Activated CD8-positive, alpha-beta memory T cell treated with anti-CD3 and anti-CD28 coated beads for 4 hours (primary cell): ENCODE results near the gene KRT2.

ENCODE experiments used
- DNase-seq, 2 donors: peaks; one replicate each; pipeline ENCODE4 v3.0.0-alpha.2; 2020; ENCODE audit warnings: low read depth in 2 of 2

KRT2 gene

GRCh38 chr12:52651726-52652261 lies at the start of gene KRT2:
TSS of gene KRT2 (minus strand) at chr12:52652211. CDS start at chr12:52652142, 69 bp downstream.
- no peak for DNase-seq

DNA sequence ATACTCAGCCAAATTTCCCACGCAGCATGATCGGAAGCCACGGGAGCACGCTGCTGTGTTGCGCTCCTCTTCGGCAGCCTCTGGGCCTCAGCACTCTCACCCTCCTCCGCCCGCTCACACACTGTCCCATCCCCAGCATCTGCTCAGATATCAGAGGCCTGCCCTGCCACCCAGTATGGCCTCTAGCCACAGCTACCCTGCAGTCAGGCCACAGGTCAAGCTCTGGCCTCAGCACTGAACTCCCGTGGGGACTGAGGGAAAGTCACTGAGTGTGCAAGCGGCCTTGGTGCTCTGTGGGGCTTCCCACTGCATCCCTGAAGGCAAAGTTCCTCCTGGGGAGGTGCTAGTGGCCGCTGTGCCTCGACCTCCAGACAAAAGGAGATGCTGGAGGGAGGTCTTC lies 49.3 kb upstream of the KRT2 start:
- no peak for DNase-seq

DNA sequence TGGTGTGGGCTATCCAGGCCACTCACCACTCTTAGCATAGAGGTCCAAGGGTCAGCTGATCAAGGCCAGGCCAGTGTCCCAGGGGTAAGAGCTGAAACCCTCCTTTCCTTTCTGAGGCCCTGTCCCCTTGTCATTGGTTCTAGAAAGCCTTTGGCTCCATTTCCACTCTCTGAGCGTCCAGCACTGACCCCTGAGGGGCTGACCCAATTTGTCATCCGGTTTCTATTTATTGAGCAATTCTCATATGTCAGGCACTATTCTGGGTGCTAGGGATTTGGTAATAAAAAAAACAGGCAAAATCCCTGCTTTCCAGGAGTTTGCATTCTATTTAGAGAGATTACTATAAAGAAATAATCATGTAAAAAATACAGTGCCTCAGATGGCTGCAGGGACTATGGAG lies 47.9 kb upstream of the KRT2 start:
- DNase-seq: no peak

GRCh38 chr12:52699373-52699772 lies 47.4 kb upstream of the KRT2 start:
- no peak for DNase-seq

- DNase-seq: no peak
Observed at GRCh38 chr12:52698651-52699340, 46.8 kb upstream of the KRT2 start.

DNA sequence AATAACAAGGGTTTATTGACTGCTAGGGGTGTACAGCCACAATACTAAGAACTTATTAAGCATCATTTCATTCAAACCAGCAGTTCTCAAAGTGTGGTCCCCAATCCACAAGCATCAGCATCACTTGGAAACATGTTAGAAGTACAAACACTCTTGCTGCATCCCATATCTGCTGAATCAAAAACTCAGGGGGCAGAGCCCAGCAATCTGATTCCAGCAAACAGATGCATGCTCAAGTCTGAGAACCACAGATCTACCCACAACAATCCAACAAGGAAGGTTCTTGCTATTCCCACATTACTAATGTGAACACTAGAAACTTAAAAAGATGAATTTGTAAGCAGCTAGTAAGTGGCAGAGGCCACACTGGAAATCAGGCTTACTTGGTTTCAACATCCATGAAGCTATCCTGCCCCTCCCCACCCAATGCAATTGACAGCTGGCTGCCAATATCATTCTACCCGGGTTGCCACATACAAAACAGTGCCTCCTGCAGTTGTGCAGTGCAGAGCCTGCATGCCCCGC lies 45.1 kb upstream of the KRT2 start:
- no peak for DNase-seq

DNA sequence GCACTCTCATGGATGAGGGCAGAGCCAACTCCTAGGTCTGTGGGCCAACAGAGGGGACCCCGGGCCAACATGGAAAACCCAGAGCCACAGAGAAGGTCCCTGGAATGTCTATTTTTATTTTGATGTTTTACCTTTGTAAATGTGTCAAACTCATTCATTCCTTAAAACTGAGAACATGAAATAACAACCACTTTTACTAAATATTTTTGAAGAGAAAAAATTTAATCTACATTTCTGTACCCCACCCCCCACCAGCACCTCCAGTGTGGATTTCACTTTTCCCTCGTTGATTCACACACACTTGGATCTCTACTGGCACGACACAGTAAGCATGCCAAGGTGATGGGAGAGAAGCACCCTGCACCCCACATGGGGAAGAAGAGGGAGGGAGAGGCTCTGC lies 44.6 kb upstream of the KRT2 start:
- DNase-seq: no peak

DNA sequence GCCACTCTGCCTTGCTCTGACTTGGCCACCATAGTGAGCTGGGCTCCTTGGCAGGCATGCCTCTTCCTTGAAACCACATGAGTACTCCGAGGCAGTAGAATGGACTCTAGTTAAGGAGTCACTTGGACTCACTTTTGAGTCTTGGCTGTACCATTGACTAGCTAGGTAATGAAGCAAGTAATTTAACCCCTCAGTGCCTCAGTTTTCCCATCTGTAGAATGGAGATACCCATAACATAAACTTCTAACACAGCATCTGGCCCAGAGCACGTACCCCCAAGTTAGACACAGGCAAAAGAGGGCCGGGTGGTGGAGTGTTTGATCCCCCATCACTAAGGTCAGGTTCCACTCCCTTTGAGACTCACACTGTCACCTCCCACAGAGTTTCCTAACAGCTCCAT lies 43.0 kb upstream of the KRT2 start:
- no peak for DNase-seq

DNA sequence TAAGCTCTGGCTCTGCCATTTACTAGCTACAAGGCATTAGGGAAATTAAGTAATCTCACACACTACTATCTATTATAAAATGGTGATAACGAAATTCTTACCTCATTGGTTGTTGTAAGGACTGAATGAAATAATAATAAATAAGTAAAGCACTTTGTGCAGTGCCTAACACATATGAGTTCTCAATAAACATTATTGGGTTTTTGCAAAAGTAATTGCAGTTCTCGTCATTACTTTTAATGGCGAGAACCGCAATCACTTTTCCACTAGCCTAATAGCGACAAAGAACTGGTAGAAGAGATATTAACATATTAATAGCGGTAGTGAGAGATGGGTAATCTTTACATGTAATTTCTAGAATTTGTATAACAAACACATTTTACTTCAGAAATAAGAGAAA lies 42.1 kb upstream of the KRT2 start:
- no peak for DNase-seq

- DNase-seq: no peak
Observed at GRCh38 chr12:52693261-52693660, 41.2 kb upstream of the KRT2 start.

- DNase-seq: no peak
Observed at GRCh38 chr12:52692254-52692653, 40.2 kb upstream of the KRT2 start.

DNA sequence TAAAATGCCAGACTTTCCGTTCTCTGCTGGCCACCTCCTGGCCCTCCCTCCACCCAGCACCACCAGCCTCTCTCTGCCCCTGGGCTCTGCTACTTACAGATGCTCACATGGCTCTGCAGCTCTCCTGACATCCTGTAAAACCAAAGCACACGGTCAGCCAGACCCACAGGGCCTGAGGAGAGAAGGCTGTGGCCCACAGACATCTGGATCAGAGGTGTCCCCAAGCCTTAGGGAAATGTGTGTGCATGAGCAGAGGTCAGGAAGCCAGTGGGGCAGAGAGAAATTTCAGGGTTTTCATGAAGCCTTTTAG lies 39.8 kb upstream of the KRT2 start:
- DNase-seq: no peak

DNA sequence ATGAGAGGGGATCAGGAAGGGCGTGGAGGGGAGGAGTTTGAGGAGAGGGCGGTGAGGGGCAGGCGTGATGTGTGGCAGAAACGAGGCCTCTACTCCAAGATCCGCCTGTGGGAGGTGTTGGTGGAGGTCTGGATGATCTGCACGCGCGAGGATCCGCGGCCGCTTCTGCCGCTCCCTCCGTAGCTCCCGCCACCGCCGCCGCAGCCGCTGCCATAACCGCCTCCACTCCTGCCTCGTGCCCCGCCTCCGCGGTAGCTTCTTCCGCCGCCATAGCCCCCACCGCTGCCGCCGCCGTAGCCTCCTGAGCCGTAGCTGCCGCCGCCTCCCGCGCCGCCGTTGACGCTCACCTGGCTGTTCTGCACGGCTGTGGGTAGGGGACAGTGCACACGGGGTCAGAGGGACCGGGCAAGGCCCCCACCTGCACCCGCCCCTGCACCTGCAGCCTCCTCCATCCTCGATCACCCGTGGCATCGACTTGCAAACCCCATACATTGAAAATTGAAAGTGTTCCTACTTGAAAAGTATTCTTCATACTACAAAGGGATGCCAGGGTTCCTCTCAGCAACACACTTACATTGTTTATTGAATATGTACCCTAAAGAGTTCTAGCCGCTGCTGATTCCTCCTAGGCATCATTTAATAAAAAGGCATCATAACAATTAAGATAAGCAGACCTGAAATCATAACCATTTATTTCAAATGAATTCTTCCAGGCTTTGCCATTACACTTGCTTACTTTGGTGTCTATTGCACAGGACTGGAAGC lies 39.2 kb upstream of the KRT2 start:
- DNase-seq: peak in 1 of 2 donors; percentile 23

DNA sequence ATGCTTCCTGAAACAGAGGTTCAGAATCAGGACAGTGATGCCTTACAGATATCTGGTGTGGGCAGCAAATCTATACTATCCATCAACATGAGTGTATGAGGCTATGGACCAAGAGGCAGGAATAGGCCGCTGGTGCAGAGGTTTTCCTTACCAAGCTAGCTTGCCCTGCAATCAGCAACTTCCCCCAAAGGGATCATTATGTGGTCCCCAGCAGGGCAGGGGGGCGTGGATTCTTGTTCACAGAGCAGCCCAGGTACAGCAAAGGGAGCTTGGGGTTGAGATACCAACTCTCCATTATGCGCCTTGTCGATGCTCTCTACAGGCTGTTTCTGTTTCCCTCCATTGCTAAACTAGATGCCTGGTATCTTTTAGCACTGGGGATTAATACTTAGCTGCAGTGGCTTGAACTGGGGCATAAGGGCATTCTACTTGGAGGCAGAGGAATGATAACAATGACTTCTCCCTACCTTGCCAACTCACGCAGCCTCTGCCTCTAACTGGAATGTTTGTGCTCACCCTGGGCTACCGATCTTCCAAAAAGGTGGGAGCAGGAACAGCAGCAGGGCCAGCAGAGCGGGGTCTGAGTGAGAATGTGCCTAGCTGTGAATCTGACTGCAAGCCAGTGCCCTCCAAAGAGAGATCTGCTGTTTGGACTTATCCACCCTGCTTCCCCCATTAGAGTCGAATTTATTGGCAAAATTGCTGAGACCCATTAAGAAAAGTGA lies 38.5 kb upstream of the KRT2 start:
- no peak for DNase-seq

GRCh38 chr12:52689936-52690335 lies 37.9 kb upstream of the KRT2 start:
- no peak for DNase-seq

DNA sequence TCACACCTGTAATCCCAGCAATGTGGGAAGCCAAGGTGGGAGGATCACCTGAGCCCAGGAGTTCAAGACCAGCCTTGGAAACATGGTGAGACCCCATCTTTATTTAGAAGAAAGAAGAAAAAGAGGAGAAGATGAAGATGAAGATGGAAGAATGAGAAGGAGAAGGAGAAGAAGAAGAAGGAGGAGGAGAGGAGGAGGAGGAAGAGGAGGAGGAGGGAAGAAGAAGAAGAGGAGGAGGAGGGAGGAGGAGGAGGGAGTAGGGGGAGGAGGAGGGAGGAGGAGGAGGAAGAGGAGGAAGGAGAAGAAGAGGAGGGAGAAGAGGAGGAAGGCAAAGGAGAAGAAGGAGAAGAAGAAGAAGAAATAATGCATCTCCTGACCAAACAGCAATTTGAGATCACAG lies 37.2 kb upstream of the KRT2 start:
- DNase-seq: no peak

DNA sequence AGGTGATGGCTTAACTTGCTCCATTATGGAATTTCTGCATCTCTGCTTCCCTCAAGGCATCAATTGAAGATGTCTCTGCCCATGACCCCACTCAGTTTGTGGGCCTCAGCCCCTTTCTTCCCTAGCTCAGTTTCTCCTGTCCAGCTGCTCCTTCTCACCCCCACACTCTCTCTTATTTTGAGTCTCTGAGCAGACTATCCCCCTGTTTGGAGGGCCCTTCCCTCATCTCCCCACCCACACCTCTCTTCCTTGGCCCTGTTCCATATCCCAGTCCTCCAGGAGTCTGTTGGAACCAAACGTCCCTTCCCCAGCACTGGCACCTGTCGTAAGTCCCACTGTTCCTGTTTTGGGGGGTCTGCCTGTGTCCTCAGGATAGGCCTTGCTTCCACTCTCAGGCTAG lies 36.5 kb upstream of the KRT2 start:
- no peak for DNase-seq

DNA sequence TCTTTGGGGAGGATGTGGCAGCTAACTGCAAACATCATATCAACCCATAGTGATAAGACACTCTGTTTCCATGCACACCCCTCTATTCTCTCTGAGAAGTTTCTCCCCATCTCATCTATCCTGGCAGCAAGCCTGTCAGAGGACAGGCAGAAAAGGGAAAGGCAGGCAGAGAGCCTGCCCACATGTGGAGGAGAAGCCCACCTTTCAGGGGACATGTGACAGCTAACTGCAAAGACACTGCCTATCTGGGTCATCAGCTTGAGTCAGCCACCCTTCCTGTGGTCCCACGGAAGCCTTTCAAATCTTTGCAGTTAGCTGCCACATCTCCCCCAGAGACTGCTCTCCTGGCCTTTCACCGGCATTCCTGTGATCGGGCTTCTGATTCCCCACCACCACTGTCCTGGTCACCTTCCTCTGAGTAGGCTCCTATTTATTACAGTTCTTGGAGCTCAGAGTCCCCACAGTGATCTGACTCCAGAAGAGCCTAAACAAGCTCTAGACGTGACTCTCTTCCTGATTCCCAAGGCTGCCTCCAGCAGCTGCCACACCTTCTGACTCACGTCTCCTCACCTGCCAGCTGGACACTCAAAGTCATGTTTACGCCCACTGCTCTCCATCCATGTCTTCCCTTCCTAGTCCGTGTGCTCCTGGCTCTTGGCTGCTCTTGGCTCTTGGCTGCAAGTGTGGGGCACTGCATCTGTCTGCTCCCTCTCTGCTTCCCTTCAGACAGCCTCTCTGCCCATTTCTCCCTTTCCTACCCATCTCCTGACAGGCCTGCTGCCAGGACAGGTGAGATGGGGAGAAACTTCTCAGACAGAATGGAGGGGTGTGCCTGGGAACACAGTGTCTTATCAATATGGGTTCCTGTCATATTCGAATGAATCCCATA lies 35.7 kb upstream of the KRT2 start:
- DNase-seq: no peak

DNA sequence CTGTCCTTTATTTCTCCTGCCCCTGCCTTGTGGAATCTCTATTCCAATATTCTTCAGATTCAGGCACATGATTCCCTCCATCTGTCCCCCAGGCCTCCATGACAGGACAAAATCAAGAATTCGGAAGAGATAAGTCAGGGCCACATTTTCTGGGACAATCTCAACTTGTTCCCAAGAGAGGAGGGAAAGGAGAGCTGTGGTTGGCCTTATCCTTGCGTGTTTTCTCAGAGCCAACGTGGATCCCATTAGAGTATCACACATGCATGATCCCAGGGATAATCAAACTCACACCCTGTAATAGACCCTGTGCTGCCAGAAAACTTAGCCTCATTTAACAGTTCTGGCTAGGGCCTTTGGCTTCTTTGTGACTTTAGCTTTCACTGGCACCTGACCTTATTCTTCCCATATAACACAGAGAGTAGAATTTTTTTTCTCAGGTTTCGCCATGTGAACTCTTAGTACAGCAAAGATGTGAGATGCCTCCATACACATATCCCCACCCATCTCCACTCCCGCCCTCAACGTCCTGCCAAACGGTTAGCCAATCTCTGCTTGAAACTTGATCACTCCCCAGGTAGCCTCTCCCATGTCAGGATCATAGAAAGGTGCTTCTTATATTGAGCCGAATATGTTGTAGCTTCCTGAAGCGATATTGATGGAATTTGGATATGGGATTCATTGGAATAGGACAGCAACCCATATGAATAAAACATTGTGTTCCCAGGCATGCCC lies 34.9 kb upstream of the KRT2 start:
- no peak for DNase-seq

GRCh38 chr12:52686063-52686462 lies 34.1 kb upstream of the KRT2 start:
- no peak for DNase-seq

DNA sequence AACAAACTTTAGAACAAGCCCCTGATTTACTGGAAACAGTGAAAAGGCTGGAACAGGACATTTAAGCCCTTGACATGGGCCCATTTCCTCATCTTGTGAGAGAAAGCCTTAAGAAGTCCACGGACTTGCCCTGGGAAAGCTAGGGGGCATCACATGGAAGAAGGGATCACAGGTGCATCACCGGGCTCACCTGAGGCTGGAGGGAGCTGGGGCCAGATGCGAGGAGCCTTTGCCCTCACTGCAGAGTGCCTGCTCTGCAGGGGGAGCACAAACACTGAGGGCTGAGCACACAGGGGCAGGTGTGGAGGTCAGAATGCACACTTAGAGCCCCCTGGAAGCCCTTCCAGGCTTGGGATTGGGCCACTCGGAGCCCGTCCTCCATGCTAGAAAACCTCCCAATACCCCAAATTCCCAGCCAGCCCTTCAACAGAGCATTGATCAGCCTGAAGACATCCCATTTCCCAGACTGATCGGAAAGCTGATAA lies 33.4 kb upstream of the KRT2 start:
- DNase-seq: no peak
